DMS153 treated with DMSO at 0.1 percent for 48 hours (cell line): ENCODE measurements around the gene LRP1B.

Experiments used
- DNase-seq: peaks from one replicate; lab custom pipeline; 2025; ENCODE audit not compliant: unreplicated experiment; lab: John Stamatoyannopoulos, UW

LRP1B gene

GRCh38 chr2:142131010-142131669 lies at the start of gene LRP1B:
Gene LRP1B, minus strand, starts transcription at chr2:142131016. Its CDS starts 287 bp downstream, at chr2:142130729.
- DNase-seq, result no peak

GRCh38 chr2:142179686-142180085 lies 48.9 kb upstream of the LRP1B start:
- no peak for DNase-seq

GRCh38 chr2:142178604-142179003 lies 47.8 kb upstream of the LRP1B start:
- no peak for DNase-seq

- no peak for DNase-seq
Measured at GRCh38 chr2:142176941-142177340, 46.1 kb upstream of the LRP1B start.

GRCh38 chr2:142175813-142176338 lies 45.1 kb upstream of the LRP1B start:
- no peak for DNase-seq

GRCh38 chr2:142174176-142174575 lies 43.4 kb upstream of the LRP1B start:
- DNase-seq, result no peak

GRCh38 chr2:142170847-142171246 lies 40.0 kb upstream of the LRP1B start:
- DNase-seq, result no peak

GRCh38 chr2:142165790-142166189 lies 35.0 kb upstream of the LRP1B start:
- DNase-seq, result peak; percentile 25

GRCh38 chr2:142153601-142154000 lies 22.8 kb upstream of the LRP1B start:
- DNase-seq, result no peak

- DNase-seq, result no peak
Measured at GRCh38 chr2:142150453-142150852, 19.6 kb upstream of the LRP1B start.

GRCh38 chr2:142144547-142144946 lies 13.7 kb upstream of the LRP1B start:
- DNase-seq, result no peak

- DNase-seq, result no peak
Measured at GRCh38 chr2:142142595-142142994, 11.8 kb upstream of the LRP1B start.

GRCh38 chr2:142140434-142140845 lies 9.6 kb upstream of the LRP1B start:
- DNase-seq, result peak; percentile 40

GRCh38 chr2:142139384-142139783 lies 8.6 kb upstream of the LRP1B start:
- DNase-seq, result no peak

GRCh38 chr2:142136571-142136970 lies 5.8 kb upstream of the LRP1B start:
- no peak for DNase-seq

- no peak for DNase-seq
Measured at GRCh38 chr2:142134911-142135310, 4.1 kb upstream of the LRP1B start.

- DNase-seq, result peak; percentile 53
Measured at GRCh38 chr2:142130111-142131009, 456 bp downstream of the LRP1B start.

GRCh38 chr2:142128105-142128504 lies 2.7 kb downstream of the LRP1B start:
- no peak for DNase-seq

- DNase-seq, result no peak
Measured at GRCh38 chr2:142127248-142127647, 3.6 kb downstream of the LRP1B start.

- no peak for DNase-seq
Measured at GRCh38 chr2:142124706-142125105, 6.1 kb downstream of the LRP1B start.

GRCh38 chr2:142119347-142119746 lies 11.5 kb downstream of the LRP1B start:
- DNase-seq, result no peak

- DNase-seq, result no peak
Measured at GRCh38 chr2:142112757-142113221, 18.0 kb downstream of the LRP1B start.
